Keratinocyte (primary cell): ENCODE measurements around the gene MAP3K14. TPM values are rescaled to one million over a fixed set of nuclear protein-coding genes. Genes with fewer than 3 reads are reported as not detected.

Source experiments
- DNase-seq: peaks from one replicate; pipeline ENCODE4 v3.0.0-alpha.2; 2011; ENCODE audit warnings: low read depth, missing footprints, low spot score
- FAIRE-seq: peaks from 2 replicates; lab custom pipeline; 2011; peaks lifted over from hg19 to GRCh38; lab: Jason Lieb, UNC
- H2AFZ ChIP-seq: 2 replicates; pipeline ENCODE4 v1.6.0; 2012; ENCODE audit warnings: low read length, control low read depth, inconsistent platforms; ENCODE audit not compliant: control insufficient read depth
- H3K27ac ChIP-seq: 2 replicates; pipeline ENCODE4 v1.5.1; 2011; ENCODE audit warnings: low read length; ENCODE audit not compliant: control insufficient read depth, insufficient read depth
- H3K27me3 ChIP-seq: 3 replicates; pipeline ENCODE4 v1.6.0; 2011; ENCODE audit warnings: low read length; ENCODE audit not compliant: control insufficient read depth, insufficient read depth; ENCODE audit errors: extremely low read depth
- H3K36me3 ChIP-seq, 2 experiments: 2 replicates in 1 of 2; 3 replicates in 1 of 2; pipeline ENCODE4 v1.5.1; 2011; ENCODE audit warnings: low read length in 2 of 2, mild to moderate bottlenecking in 1 of 2; ENCODE audit not compliant: control insufficient read depth in 2 of 2, insufficient read depth in 2 of 2; ENCODE audit errors: extremely low read depth in 1 of 2
- H3K4me1 ChIP-seq: 3 replicates; pipeline ENCODE4 v1.5.1; 2011; ENCODE audit warnings: low read length; ENCODE audit not compliant: control insufficient read depth, insufficient read depth; ENCODE audit errors: extremely low read depth
- H3K4me2 ChIP-seq: 3 replicates; pipeline ENCODE4 v1.6.0; 2011; ENCODE audit warnings: low read depth, low read length; ENCODE audit not compliant: control insufficient read depth, insufficient read depth; ENCODE audit errors: extremely low read depth
- H3K4me3 ChIP-seq, 3 experiments: fragments of 200-600 bp in 1 of 3; sonication (generic) in 1 of 3; 2 replicates in 2 of 3; 3 replicates in 1 of 3; pipeline ENCODE4 v1.5.1; 2011 to 2016; ENCODE audit warnings: low read length in 3 of 3, mild to moderate bottlenecking in 3 of 3, control low read depth in 2 of 3, inconsistent platforms in 1 of 3, low read depth in 1 of 3, mixed read lengths in 1 of 3, mixed run types in 1 of 3, moderate library complexity in 1 of 3; ENCODE audit not compliant: control insufficient read depth in 2 of 3, insufficient read depth in 2 of 3; ENCODE audit errors: extremely low read depth in 1 of 3
- H3K79me2 ChIP-seq: 2 replicates; pipeline ENCODE4 v1.6.0; 2012; ENCODE audit warnings: low read length; ENCODE audit not compliant: control insufficient read depth, insufficient read depth
- H3K9ac ChIP-seq: 3 replicates; pipeline ENCODE4 v1.6.0; 2011; ENCODE audit warnings: low read length; ENCODE audit not compliant: control insufficient read depth, insufficient read depth; ENCODE audit errors: extremely low read depth
- H3K9me1 ChIP-seq: 3 replicates; pipeline ENCODE4 v1.6.0; 2011; ENCODE audit warnings: low read length; ENCODE audit not compliant: control insufficient read depth, insufficient read depth; ENCODE audit errors: extremely low read depth
- H3K9me3 ChIP-seq: 2 replicates; pipeline ENCODE4 v1.5.1; 2012; ENCODE audit warnings: low read depth, low read length; ENCODE audit not compliant: control insufficient read depth
- H4K20me1 ChIP-seq: 3 replicates; pipeline ENCODE4 v1.6.0; 2011; ENCODE audit warnings: low read length; ENCODE audit not compliant: control insufficient read depth, insufficient read depth; ENCODE audit errors: extremely low read depth
- EZH2 ChIP-seq: IDR thresholded peaks from one replicate; pipeline ENCODE4 v1.6.1; 2012; ENCODE audit warnings: inconsistent platforms, mild to moderate bottlenecking, low read length, moderate library complexity
- dilution Hi-C: fragments of 300-500 bp; cut with MboI; formaldehyde crosslinking; loops from one replicate; pipeline ENCODE4 v1.7.0; 2020; ENCODE audit warnings: low sequenced_read_pairs; ENCODE audit not compliant: extremely low pct_ligation_motif_present
- polyA plus RNA-seq, 5 experiments: library from polyadenylated mRNA; depleted of rRNA in 3 of 5; stranded (reverse) in 3 of 5; stranded (forward) in 1 of 5; unstranded in 1 of 5; fragments of >200 nt; gene quantifications; 1 replicate in 1 of 5; 2 replicates in 3 of 5; 3 replicates in 1 of 5; pipeline versions ENCODE4 v1.2.1 to v1.2.3, GENCODE V29; 2011 to 2012; ENCODE audit warnings: missing spikeins in 2 of 5, low read depth in 1 of 5, low replicate concordance in 1 of 5
- TF ChIP-seq, protein P1 (sequence below), 3 experiments: IDR thresholded peaks in 1 of 3; conservative IDR thresholded peaks in 1 of 3; optimal IDR thresholded peaks in 1 of 3; 2 replicates in 2 of 3; 3 replicates in 1 of 3; pipeline versions ENCODE3 to v1.5.1; 2011; ENCODE audit warnings: low read length in 3 of 3, mild to moderate bottlenecking in 3 of 3, moderate library complexity in 2 of 3, control low read depth in 1 of 3, inconsistent platforms in 1 of 3; ENCODE audit not compliant: insufficient read depth in 2 of 3; ENCODE audit errors: extremely low read depth in 1 of 3

The MAP3K14 gene
- polyA plus RNA-seq, 1 donor (not counting 4 experiments of a cell fraction or from before 2014, with no cell fraction given): 6.5 TPM

DNA sequence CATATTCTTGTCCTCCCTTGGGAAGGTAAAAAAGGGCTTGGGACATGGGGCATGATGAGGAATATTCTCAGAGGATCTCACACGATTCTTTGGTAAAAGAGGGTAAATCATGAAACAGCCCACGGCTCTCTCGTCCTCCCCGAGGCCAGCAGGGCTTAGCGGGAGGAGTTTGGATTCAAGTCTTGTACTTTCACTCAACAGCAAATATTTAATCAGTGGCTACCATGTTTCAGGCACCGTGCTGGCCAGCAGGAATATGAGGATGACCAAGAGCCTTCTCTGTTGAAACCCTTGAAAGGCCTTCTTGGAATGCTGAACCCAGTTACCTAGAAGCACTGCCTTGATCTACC lies 8.8 kb downstream of the MAP3K14 start:
- FAIRE-seq: no peak
- peak overlapping the region; percentile 83 for H3K27ac ChIP-seq
- dilution Hi-C loops: no loop called here
- H3K9ac ChIP-seq: peak overlapping the region; percentile 59
- no peaks in the 10 kb centered on the region for H3K9me3 ChIP-seq
- H3K27me3 ChIP-seq: no peaks in the 10 kb centered on the region
- peaks cover 59% of the 10 kb centered on the region for H3K4me1 ChIP-seq
- peaks cover 17 to 35% of the 10 kb centered on the region in 2 experiments for H3K36me3 ChIP-seq
- peak overlapping the region; percentile 63 for H3K4me2 ChIP-seq
- peaks cover 17% of the 10 kb centered on the region for H3K9me1 ChIP-seq
- TF ChIP-seq EZH2: no peak
- TF ChIP-seq, protein P1, sequence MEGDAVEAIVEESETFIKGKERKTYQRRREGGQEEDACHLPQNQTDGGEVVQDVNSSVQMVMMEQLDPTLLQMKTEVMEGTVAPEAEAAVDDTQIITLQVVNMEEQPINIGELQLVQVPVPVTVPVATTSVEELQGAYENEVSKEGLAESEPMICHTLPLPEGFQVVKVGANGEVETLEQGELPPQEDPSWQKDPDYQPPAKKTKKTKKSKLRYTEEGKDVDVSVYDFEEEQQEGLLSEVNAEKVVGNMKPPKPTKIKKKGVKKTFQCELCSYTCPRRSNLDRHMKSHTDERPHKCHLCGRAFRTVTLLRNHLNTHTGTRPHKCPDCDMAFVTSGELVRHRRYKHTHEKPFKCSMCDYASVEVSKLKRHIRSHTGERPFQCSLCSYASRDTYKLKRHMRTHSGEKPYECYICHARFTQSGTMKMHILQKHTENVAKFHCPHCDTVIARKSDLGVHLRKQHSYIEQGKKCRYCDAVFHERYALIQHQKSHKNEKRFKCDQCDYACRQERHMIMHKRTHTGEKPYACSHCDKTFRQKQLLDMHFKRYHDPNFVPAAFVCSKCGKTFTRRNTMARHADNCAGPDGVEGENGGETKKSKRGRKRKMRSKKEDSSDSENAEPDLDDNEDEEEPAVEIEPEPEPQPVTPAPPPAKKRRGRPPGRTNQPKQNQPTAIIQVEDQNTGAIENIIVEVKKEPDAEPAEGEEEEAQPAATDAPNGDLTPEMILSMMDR (optimal IDR thresholded peaks at IDR 0.05 in 1 of 3, IDR thresholded peaks at IDR 0.05 in 1 of 3, conservative IDR thresholded peaks at IDR 0.05 in 1 of 3; ENCODE audit: extremely low read depth in 1 of 3, insufficient read depth in 2 of 3, low read length in 3 of 3): no peak
- no peak for DNase-seq
- H3K79me2 ChIP-seq: peaks cover 90% of the 10 kb centered on the region
- peaks cover 35% of the 10 kb centered on the region for H4K20me1 ChIP-seq
- no peak overlapping the region for H3K4me3 ChIP-seq
- no peak overlapping the region for H2AFZ ChIP-seq

DNA sequence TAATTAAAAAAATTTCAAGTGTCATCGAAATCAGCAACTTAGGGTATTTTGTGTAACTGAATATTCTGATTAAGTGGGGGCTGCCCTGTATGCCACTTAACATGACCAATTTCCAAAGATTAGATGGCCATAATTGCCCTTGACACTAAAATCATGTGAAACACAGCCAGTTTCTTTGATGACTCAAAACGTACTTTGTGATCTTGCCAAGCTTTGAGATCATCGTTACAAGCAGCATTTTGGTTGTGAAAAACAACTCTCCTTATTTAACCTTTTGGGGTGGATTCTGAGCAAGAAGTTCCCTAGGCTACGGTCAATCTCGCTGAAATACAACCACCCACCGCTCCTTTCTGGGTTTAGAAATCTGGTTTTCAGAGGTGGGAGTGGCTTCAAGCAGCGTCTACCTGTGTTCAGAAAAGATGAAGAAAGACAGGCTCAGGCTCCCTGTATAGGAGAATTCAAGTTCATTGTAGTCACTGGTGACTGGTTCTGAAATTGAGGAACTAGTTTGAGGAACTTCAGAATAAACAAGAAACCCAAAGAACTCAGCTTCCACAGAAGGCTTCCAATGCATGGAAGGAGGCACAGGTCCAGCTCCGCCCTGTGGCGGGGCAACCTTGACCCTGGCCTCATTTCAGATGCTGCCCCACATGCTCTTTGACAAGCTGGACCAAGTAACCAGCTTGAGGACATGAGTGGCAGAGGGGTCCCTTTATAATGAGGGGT lies 9.4 kb downstream of the MAP3K14 start:
- Histone ChIP-seq H3K27ac (peak overlapping the region; percentile 83), H3K27me3 (no peaks in the 10 kb centered on the region), H3K36me3 (peaks cover 17 to 32% of the 10 kb centered on the region in 2 experiments), H2AFZ (no peak overlapping the region), H4K20me1 (peaks cover 32% of the 10 kb centered on the region), H3K9me3 (no peaks in the 10 kb centered on the region), H3K79me2 (peaks cover 85% of the 10 kb centered on the region), H3K9me1 (peaks cover 17% of the 10 kb centered on the region), H3K9ac (peak overlapping the region; percentile 59), H3K4me3 (peak overlapping the region in 1 of 3 experiments; percentile 36), H3K4me1 (peaks cover 59% of the 10 kb centered on the region), H3K4me2 (peak overlapping the region; percentile 63)
- no peak for DNase-seq
- no peak for TF ChIP-seq EZH2
- TF ChIP-seq, protein P1 (optimal IDR thresholded peaks at IDR 0.05 in 1 of 3, IDR thresholded peaks at IDR 0.05 in 1 of 3, conservative IDR thresholded peaks at IDR 0.05 in 1 of 3; ENCODE audit: extremely low read depth in 1 of 3, insufficient read depth in 2 of 3, low read length in 3 of 3): no peak
- dilution Hi-C loops: no loop called here
- FAIRE-seq: no peak
